Hair follicle dermal papilla cell (primary cell): ENCODE results near the gene CEP290. TPM values are rescaled to one million over a fixed set of nuclear protein-coding genes. Genes with fewer than 3 reads are reported as not detected.

Source experiments
- small RNA-seq: library from RNA; depleted of rRNA; stranded (forward); fragments of <200 nt; gene quantifications from one replicate; pipeline ENCODE3, GENCODE V24; 2012
- total RNA-seq: library from RNA; depleted of rRNA; stranded (reverse); fragments of >200 nt; gene quantifications from 2 replicates; pipeline ENCODE4 v1.2.3, GENCODE V29; 2012

Gene CEP290
- total RNA-seq: 13.6 and 14.1 TPM in 2 replicates

GRCh38 chr12:88141774-88142609 lies at the start of gene CEP290, which contains the start of gene TMTC3:
TSS of gene CEP290 (minus strand) at chr12:88142088. CDS start at chr12:88141307, 781 bp downstream.
TSS of gene TMTC3 (plus strand) at chr12:88142307. CDS start at chr12:88148316, 6,009 bp downstream.

GRCh38 chr12:88029093-88029665 lies 112.7 kb downstream of the CEP290 start, which contains the start of gene C12orf50:
TSS of gene C12orf50 (minus strand) at chr12:88029401. CDS start at chr12:88026962, 2,439 bp downstream.

Small RNA genes lying within 50 kb of the gene (small RNA-seq; reads per million reads assigned to genes)
- gene RNA5SP364: not detected

Other genes with a start within 250 kb of the CEP290 start
- gene C12orf50, start 112.7 kb downstream of the CEP290 start, total RNA-seq: not detected in 2 replicates
- gene TMTC3, start 219 bp upstream of the CEP290 start, total RNA-seq: 66.3 and 68.2 TPM in 2 replicates